ENCODE results near the gene PSMD3. TPM values are rescaled to one million over a fixed set of nuclear protein-coding genes. Genes with fewer than 3 reads are reported as not detected.

Gene PSMD3
- total RNA-seq, 6 donors from 2014 or later: 55.5 to 117 (median 78.8) TPM

- H3K4me3 ChIP-seq: no peak overlapping the region
- H3K4me1 ChIP-seq: peaks cover 0 to 6% (median 2%) of the 10 kb centered on the region in 4 donors
- ATAC-seq (ENCODE audit: low FRiP score in 2 of 2) (no peak), DNase-seq (no peak)
- H3K27me3 ChIP-seq: no peaks in the 10 kb centered on the region
- no peak overlapping the region for H3K27ac ChIP-seq
- WGBS, 2 donors: 96% methylated on average over 3 of the region's 3 CpGs
- no peaks in the 10 kb centered on the region for H3K9me3 ChIP-seq
- TF ChIP-seq EP300 (IDR thresholded peaks at IDR 0.05) (no peak), POLR2AphosphoS5 (IDR thresholded peaks at IDR 0.05) (no peak), CTCF (IDR thresholded peaks at IDR 0.05) (no peak), POLR2A (IDR thresholded peaks at IDR 0.05) (no peak)
- H3K36me3 ChIP-seq: no peaks in the 10 kb centered on the region
Measured at GRCh38 chr17:39937447-39937846, 43.2 kb upstream of the PSMD3 start.

- ATAC-seq (ENCODE audit: low FRiP score in 2 of 2) (no peak), DNase-seq (no peak)
- no peak for TF ChIP-seq EP300 (IDR thresholded peaks at IDR 0.05)
- TF ChIP-seq POLR2AphosphoS5 (IDR thresholded peaks at IDR 0.05): no peak
- TF ChIP-seq CTCF (IDR thresholded peaks at IDR 0.05): no peak
- no peak for TF ChIP-seq POLR2A (IDR thresholded peaks at IDR 0.05)
Measured at GRCh38 chr17:39938140-39938869, 42.3 kb upstream of the PSMD3 start.

GRCh38 chr17:39939106-39939505 is 41.5 kb upstream of the PSMD3 start:
- H3K4me1 ChIP-seq: peaks cover 3 to 6% (median 3%) of the 10 kb centered on the region in 4 donors
- H3K9me3 ChIP-seq: no peaks in the 10 kb centered on the region
- H3K27ac ChIP-seq: no peak overlapping the region
- no peaks in the 10 kb centered on the region for H3K36me3 ChIP-seq
- TF ChIP-seq POLR2AphosphoS5 (IDR thresholded peaks at IDR 0.05): no peak
- no peak for TF ChIP-seq POLR2A (IDR thresholded peaks at IDR 0.05)
- no peak for TF ChIP-seq EP300 (IDR thresholded peaks at IDR 0.05)
- TF ChIP-seq CTCF (IDR thresholded peaks at IDR 0.05): no peak
- DNase-seq: no peak
- 88 to 94% methylated on average over 3 of the region's 3 CpGs for WGBS, 2 donors
- no peak for ATAC-seq (ENCODE audit: low FRiP score in 2 of 2)
- no peaks in the 10 kb centered on the region for H3K27me3 ChIP-seq
- H3K4me3 ChIP-seq: no peak overlapping the region

More at GRCh38 chr17:39938140-39938869, 42.3 kb upstream of the PSMD3 start:
- no peak overlapping the region for H3K4me3 ChIP-seq
- no peak overlapping the region for H3K27ac ChIP-seq
- H3K9me3 ChIP-seq: no peaks in the 10 kb centered on the region
- peaks cover 0 to 6% (median 2%) of the 10 kb centered on the region in 4 donors for H3K4me1 ChIP-seq
- WGBS, 2 donors: 71 to 77% methylated on average over 8 of the region's 8 CpGs
- no peaks in the 10 kb centered on the region for H3K27me3 ChIP-seq
- no peaks in the 10 kb centered on the region for H3K36me3 ChIP-seq

- no peaks in the 10 kb centered on the region for H3K36me3 ChIP-seq
- 65% methylated on average over 6 of the region's 6 CpGs for WGBS, 2 donors
- no peak overlapping the region for H3K27ac ChIP-seq
- DNase-seq: no peak
- peak in 1 of 6 experiments; percentile 19 for TF ChIP-seq CTCF (IDR thresholded peaks at IDR 0.05)
- TF ChIP-seq EP300 (IDR thresholded peaks at IDR 0.05): no peak
- H3K4me3 ChIP-seq: no peak overlapping the region
- H3K27me3 ChIP-seq: no peaks in the 10 kb centered on the region
- H3K9me3 ChIP-seq: no peaks in the 10 kb centered on the region
- ATAC-seq (ENCODE audit: low FRiP score in 2 of 2): peak in 1 of 2 donors; percentile 77
- H3K4me1 ChIP-seq: peaks cover 3 to 6% (median 4%) of the 10 kb centered on the region in 4 donors
Measured at GRCh38 chr17:39939588-39940419, 40.8 kb upstream of the PSMD3 start.

Measured in upper lobe of left lung (tissue), 6 donors.